Measurements from ENCODE around the gene SLC9A9.

The SLC9A9 gene

GRCh38 chr3:143634427-143634826 lies 213.8 kb downstream of the SLC9A9 start:
- no peak for DNase-seq

GRCh38 chr3:143633816-143634215 lies 214.5 kb downstream of the SLC9A9 start:
- DNase-seq, result no peak

GRCh38 chr3:143629726-143630125 lies 218.5 kb downstream of the SLC9A9 start:
- no peak for DNase-seq

GRCh38 chr3:143628971-143629370 lies 219.3 kb downstream of the SLC9A9 start:
- DNase-seq, result no peak

- DNase-seq, result no peak
Measured at GRCh38 chr3:143627336-143627735, 220.9 kb downstream of the SLC9A9 start.

- DNase-seq, result no peak
Measured at GRCh38 chr3:143619231-143619630, 229.0 kb downstream of the SLC9A9 start.

GRCh38 chr3:143617050-143617449 lies 231.2 kb downstream of the SLC9A9 start:
- no peak for DNase-seq

- no peak for DNase-seq
Measured at GRCh38 chr3:143613226-143613625, 235.0 kb downstream of the SLC9A9 start.

- DNase-seq, result no peak
Measured at GRCh38 chr3:143612541-143612940, 235.7 kb downstream of the SLC9A9 start.

GRCh38 chr3:143608966-143609365 lies 239.3 kb downstream of the SLC9A9 start:
- no peak for DNase-seq

- DNase-seq, result no peak
Measured at GRCh38 chr3:143605233-143605950, 242.9 kb downstream of the SLC9A9 start.

GRCh38 chr3:143604402-143605185 lies 243.7 kb downstream of the SLC9A9 start:
- DNase-seq, result peak; percentile 57

GRCh38 chr3:143603774-143604173 lies 244.5 kb downstream of the SLC9A9 start:
- DNase-seq, result no peak

GRCh38 chr3:143601723-143602484 lies 246.4 kb downstream of the SLC9A9 start:
- DNase-seq, result no peak

GRCh38 chr3:143600756-143601718 lies 247.2 kb downstream of the SLC9A9 start:
- DNase-seq, result peak; percentile 27

- DNase-seq, result no peak
Measured at GRCh38 chr3:143597774-143598652, 250.3 kb downstream of the SLC9A9 start.

- no peak for DNase-seq
Measured at GRCh38 chr3:143596957-143597642, 251.2 kb downstream of the SLC9A9 start.

GRCh38 chr3:143595456-143596077 lies 252.7 kb downstream of the SLC9A9 start:
- DNase-seq, result peak; percentile 39

GRCh38 chr3:143594206-143594605 lies 254.1 kb downstream of the SLC9A9 start:
- no peak for DNase-seq

- DNase-seq, result no peak
Measured at GRCh38 chr3:143590660-143591059, 257.6 kb downstream of the SLC9A9 start.
